Neural cell (in vitro differentiated cells): ENCODE data around the gene RPS15.

ENCODE experiments used
- CTCF ChIP-seq: fragments of 450-650 bp; IDR thresholded peaks from 2 replicates; pipeline ENCODE4 v1.5.1; 2014; ENCODE audit warnings: antibody characterized with exemption, mild to moderate bottlenecking, moderate library complexity; ENCODE audit not compliant: poor library complexity, severe bottlenecking
- EP300 ChIP-seq: fragments of 450-650 bp; conservative IDR thresholded peaks from 2 replicates; pipeline ENCODE4 v1.6.1; 2014; ENCODE audit warnings: antibody characterized with exemption, mild to moderate bottlenecking, moderate library complexity; ENCODE audit not compliant: poor library complexity, severe bottlenecking
- EZH2 ChIP-seq: fragments of 200-600, 300-800 bp; shearing (Covaris generic), sonication (generic); IDR thresholded peaks from 2 replicates; pipeline ENCODE4 v1.6.1; 2014; ENCODE audit warnings: antibody characterized with exemption, low read length, borderline replicate concordance, mild to moderate bottlenecking; ENCODE audit not compliant: insufficient read depth, poor library complexity, severe bottlenecking
- POLR2AphosphoS5 ChIP-seq: IDR thresholded peaks from 2 replicates; pipeline ENCODE4 v1.6.1; 2012
- RAD21 ChIP-seq: fragments of 450-650 bp; conservative IDR thresholded peaks from 2 replicates; pipeline ENCODE4 v1.6.1; 2014; ENCODE audit warnings: antibody characterized with exemption, mild to moderate bottlenecking, moderate library complexity
- TAF1 ChIP-seq: IDR thresholded peaks from 2 replicates; pipeline ENCODE4 v1.6.1; 2012; ENCODE audit warnings: low read depth

DNA sequence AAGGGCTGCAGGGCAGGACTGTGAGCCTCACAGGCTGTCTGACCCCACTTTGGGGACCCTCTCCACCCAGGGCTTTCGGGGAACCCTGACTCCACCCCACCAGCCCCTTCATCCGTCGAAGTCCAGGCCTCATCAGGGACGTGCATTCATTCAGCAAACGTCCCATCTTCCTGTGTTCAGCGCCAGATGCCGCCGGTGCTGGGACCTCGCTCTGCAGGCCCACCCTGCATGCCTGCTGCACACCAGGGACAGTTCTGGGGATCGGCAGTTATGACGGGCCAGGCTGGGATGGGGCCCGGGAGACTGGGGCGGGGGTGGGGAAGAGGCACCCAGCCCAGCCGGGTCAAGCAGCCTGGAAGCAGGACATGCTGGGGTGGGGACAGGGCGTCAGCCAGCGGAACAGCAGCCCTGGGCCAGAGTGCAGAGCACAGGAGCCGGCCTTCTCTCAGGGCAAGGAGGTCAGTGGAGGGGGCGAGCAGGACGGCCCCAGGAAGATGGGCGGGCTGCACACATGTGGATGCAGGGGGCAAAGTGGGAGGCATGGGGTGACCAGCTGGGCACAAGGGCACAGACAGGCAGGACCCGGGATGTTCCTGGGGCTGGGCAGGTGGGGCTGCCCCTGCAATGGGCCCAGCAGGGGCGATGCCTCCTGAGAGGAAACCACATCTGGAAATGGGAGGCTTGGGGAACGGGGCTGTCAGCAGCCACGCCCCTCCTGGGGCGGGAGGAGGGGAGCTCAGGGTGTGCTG lies 42.0 kb upstream of the RPS15 start:
- TF ChIP-seq TAF1 (no peak), POLR2AphosphoS5 (no peak), CTCF (no peak), RAD21 (no peak), EP300 (no peak), EZH2 (no peak)
